Activated CD4-positive, alpha-beta T cell treated with anti-CD3 and anti-CD28 coated beads for 24 hours (primary cell): ENCODE measurements around the gene TENM4.
"Not testable (repeated sequence)": the region's sequence is repeated elsewhere in the genome, so short reads cannot be mapped to it uniquely, and the experiment has no call there.

Experiments used
- DNase-seq, 2 donors: peaks; one replicate each; pipeline ENCODE4 v3.0.0-alpha.2; 2020; ENCODE audit warnings: low read depth in 2 of 2

Gene TENM4

GRCh38 chr11:79209540-79210266 lies 231.1 kb downstream of the TENM4 start:
- DNase-seq, result no peak

- no peak for DNase-seq
These were observed 232.7 kb downstream of the TENM4 start for GRCh38 chr11:79208126-79208525.

DNA sequence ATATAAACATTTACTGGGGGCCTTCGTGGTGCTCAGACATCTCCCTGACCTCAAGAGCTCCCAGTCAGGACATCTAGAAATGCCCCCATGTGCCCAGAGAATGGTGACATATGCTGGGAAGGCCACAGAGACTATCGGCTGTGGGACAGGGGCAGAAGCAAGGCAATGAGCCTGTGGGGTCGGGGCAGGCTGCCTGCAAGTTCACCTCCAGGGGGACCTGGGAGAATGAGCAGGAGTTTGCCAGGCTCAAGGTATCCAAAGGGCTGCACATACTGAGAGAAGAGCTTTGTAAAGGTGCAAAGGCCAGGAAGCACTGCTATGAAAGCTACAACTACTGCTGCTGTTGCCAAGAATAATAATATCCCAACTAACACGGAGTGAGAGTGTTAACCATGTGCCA lies 233.9 kb downstream of the TENM4 start:
- DNase-seq, result no peak

DNA sequence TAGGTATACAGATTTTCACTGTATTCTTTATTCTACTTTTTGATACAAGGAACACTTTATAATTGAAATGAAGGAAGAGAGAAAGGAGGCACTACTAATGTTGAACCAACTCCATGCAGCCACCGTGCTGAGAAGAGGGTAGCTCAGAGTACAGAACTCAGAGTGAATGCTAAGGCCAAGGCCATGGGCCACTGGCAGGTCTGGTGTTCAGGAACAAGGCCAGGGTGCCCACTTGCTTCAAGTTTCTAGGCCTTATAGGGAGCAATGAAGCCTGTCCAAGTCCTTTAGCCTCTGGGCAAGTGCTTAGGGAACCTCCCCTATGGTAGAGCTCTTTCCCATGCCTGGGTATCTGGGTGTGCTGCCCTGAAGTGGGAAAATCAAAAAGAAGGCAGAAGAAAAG lies 235.0 kb downstream of the TENM4 start:
- DNase-seq, result no peak

- no peak for DNase-seq
These were observed 239.0 kb downstream of the TENM4 start for GRCh38 chr11:79201677-79202347.

GRCh38 chr11:79200398-79201070 lies 240.3 kb downstream of the TENM4 start:
- DNase-seq, result no peak

DNA sequence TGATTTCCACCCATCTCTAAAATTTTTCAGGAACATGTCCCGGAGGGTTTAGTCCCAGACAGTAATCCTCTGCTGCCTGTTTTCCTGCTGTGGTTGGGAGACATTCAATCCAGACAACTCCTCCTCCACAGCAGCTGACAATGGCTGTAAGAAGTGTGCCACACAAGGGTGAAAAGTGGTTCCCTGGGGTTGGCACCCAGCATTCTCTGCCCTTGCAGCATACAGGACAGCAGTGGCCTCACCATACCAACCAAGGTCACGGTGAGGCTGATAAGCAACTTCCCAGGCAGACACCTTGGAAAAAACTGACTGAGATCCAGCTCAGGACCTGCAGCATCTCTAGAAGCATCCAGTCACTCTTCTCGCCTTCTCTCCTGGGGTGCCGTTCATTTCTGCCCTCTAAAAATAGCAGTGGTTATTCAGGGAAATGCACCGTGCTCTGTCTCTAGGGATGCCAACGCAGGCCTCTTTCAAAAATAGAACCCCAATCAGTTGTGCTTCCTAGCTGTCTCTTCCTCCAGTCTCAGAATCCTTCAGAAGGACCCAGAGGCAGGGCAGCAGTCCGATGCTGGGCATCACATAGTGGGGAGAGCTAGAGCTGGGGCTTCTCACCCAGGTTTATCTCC lies 241.0 kb downstream of the TENM4 start:
- DNase-seq, result no peak

DNA sequence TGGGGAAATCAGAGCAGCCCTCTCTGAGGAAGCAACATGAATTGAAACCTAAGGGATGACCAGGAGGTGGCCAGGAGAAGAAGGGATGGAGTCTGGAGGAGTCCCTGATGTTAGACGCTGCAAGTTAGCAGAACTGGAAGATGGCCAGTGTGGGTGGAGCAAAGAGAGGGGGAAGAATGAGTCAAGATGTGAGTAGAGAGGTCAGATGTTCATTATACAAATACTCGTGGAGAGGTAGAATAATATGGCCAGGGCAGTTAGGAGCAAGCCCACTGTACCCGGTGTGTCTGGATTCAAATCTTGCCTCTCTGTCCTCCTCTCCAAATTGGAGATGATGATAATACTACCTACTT lies 242.0 kb downstream of the TENM4 start:
- no peak for DNase-seq

DNA sequence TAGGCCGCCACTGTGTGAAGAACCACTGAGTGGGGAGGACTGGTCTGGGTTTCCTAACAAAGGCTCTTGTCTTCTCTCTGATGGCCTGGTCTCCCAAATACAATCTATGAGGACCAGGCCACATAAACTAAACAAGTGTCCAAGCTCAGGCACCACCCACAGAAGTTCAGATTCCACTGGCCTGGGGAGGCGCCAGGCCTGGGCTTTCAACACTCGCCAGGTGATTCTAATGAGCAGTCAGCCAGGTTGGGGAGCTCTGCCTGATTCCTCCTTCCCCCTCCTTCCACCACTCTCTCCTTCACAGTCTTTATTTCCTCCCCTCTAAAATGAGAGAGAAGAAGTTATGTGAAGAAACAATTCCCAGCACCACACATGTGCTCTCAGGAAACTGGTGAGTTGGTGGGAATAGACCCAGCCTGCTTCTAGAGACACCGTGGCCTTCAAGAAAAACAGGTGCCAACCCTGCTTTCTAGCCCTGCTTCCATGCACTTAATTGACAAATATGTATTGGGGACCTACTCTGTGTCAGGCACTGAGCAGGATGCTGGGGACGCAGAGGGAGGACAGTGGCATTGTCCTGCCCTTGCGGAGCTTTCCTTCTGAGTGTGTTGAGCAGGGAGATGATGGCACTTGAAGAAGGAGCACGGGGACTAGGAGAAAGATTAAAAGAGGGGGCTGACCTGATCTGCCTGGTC lies 242.5 kb downstream of the TENM4 start:
- no peak for DNase-seq

GRCh38 chr11:79196950-79197349 lies 243.9 kb downstream of the TENM4 start:
- DNase-seq, result no peak

DNA sequence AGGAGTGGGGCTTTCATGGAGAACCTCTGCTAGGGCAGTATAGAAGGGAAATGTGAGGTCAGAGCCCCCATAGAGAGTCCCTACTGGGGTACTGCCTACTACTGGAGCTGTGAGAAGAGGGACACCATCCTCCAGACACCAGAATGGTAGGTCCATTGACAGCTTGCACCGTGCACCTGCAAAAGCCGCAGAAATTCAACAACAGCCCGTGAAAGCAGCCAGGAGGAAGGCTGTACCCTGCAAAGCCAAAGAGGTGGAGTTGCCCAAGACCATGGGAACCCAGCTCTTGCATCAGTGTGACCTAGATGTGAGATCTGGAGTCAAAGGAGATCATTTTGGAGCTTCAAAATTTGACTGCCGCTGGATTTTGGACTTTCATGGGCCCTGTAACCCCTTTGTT lies 245.6 kb downstream of the TENM4 start:
- no peak for DNase-seq

DNA sequence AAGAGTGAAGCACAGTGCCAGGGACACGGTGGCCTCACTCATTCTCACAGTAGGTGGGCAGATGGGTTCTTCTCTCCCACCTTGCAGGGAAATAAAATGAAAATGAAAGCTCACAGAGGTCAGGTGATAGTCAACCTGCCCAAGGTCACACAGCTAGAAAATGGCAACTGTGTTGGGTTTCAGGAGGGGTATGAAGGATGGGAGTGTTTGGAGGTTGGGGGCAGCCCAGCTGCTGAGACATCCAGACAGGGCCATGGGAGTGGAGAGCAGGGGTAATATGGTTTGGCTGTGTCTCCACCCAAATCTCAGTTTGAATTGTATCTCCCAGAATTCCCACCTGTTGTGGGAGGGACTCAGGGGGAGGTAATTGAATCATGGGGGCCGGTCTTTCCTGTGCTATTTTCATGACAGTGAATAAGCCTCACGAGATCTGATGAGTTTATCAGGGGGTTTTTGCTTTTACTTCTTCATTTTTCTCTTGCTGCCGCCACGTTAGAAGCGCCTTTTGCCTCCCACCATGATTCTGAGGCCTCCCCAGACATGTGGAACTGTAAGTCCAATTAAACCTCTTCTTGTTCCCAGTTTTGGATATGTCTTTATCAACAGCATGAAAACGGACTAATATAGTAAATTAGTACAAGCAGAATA lies 247.0 kb downstream of the TENM4 start:
- DNase-seq, result no peak

DNA sequence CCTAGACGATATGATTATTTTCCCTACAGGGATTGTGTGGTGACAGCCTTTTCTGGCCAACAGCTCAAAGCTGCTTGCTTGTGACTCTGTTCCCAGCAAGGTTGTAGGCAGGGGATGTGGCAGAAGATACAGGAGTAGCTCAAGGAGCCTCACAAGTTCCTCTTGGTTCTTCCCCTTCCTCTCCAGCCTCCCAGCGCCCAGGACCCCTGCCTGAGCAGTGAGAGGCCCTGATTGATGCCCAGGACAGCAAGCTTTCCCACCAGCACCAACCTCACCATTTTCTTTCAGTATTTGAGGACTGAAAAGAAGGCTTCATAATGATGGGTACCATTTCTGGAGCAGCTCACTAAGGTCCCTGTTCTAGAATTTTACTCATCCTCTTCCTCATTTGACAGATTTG lies 248.0 kb downstream of the TENM4 start:
- DNase-seq, result no peak

DNA sequence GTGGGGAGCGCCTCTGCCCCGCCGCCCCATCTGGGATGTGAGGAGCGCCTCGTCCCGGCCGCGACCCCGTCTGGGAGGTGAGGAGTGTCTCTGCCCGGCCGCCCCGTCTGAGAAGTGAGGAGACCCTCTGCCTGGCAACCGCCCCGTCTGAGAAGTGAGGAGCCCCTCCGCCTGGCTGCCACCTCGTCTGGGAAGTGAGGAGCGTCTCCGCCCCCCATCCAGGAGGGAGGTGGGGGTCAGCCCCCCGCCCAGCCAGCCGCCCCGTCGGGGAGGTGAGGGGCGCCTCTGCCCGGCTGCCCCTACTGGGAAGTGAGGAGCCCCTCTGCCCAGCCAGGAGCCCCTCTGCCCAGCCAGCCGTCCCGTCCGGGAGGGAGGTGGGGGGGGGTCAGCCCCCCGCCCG lies 249.1 kb downstream of the TENM4 start:
- DNase-seq, result not testable (repeated sequence)

DNA sequence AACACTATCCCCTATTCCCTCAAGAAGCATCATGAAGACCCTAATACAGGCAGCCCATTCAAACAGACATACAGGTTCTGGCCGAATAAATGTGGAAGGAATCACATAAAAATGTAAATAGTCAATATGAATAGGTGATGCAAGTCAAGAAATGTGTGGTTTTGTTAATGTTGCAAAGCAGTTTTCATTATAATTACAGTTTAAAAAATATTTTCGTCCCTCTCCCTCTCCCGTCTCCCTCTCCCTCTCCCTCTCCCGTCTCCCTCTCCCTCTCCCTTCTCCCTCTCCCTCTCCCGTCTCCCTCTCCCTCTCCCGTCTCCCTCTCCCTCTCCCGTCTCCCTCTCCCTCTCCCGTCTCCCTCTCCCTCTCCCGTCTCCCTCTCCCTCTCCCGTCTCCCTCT lies 250.3 kb downstream of the TENM4 start:
- not testable (repeated sequence) for DNase-seq

GRCh38 chr11:79189601-79190000 lies 251.2 kb downstream of the TENM4 start:
- no peak for DNase-seq

DNA sequence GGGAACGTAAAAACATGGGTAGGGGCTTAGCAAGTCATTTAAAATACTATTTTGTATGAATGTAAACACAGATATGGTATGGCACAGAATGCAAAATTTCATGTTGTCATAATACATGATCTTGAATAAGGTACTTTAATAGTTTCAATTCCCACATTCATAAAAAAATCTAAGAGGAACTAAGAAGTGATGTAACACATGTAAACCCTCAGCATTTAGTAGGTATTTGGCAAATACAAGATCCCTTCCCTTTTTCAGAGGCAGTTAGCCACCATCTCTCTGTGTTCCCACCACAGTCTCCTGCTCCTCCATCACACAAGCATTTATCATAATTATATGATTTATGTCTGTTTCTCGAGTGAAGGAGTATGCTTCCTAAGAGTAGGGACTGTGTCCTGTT lies 251.8 kb downstream of the TENM4 start:
- no peak for DNase-seq

DNA sequence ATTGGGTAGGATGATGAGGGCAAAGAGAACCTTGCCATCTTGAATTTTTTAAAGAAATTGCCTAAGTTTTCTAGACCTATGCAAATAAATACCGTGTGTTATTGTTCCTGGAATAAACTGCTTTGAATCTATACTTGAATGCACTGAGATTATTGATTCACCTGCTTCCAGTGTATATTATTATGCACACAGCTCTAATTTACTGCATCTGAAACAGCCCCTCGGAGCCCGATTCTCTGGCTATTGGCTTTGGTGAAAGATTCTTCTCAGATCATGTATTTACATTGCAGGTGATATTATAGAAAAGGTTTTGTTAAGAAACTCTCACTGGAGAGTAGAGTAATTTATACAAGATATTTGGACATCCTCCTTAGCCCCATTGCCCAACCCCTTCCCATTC lies 254.2 kb downstream of the TENM4 start:
- DNase-seq, result no peak

- DNase-seq, result no peak
These were observed 255.5 kb downstream of the TENM4 start for GRCh38 chr11:79185351-79185750.

DNA sequence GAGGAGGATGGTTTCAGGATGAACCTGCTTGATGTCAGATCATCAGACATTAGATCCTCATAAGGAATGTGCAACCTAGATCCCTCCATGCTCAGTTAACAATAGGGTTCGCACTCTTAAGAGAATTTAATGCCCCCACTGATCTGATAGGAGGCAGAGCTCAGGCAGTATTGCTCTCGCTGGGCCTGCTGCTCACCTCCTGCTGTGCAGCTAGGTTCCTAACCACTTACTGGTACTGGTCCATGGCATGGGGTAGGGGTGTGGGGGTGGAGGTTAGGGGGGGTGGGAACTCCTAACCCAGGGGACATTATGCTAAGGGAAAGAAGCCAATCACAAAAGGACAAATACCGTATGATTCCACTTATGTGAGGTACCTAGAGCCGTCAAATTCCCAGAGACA lies 256.5 kb downstream of the TENM4 start:
- DNase-seq, result no peak

GRCh38 chr11:79182794-79183193 lies 258.0 kb downstream of the TENM4 start:
- no peak for DNase-seq

GRCh38 chr11:79179087-79179486 lies 261.7 kb downstream of the TENM4 start:
- DNase-seq, result no peak
